Hepatocyte (in vitro differentiated cells): Measurements from ENCODE around the gene UNC45B. TPM values are rescaled to one million over a fixed set of nuclear protein-coding genes. Genes with fewer than 3 reads are reported as not detected.

Experiments
- DNase-seq: peaks from one replicate; pipeline ENCODE4 v3.0.0-alpha.2; 2016; ENCODE audit warnings: low spot score
- H2AFZ ChIP-seq: fragments of 200-600 bp; sonication (generic); 2 replicates; pipeline ENCODE4 v1.6.0; 2016; ENCODE audit warnings: antibody characterized with exemption, mild to moderate bottlenecking
- H3K27ac ChIP-seq: fragments of 200-600 bp; sonication (generic); 2 replicates; pipeline ENCODE4 v1.5.1; 2016; ENCODE audit warnings: mild to moderate bottlenecking
- H3K27me3 ChIP-seq: fragments of 200-600 bp; sonication (generic); 2 replicates; pipeline ENCODE4 v1.6.1; 2016
- H3K36me3 ChIP-seq: fragments of 200-600 bp; sonication (generic); replicated peaks from 2 replicates; pipeline ENCODE4 v1.5.1; 2016; ENCODE audit warnings: low read depth; ENCODE audit not compliant: insufficient read depth
- H3K4me1 ChIP-seq: fragments of 200-600 bp; sonication (generic); 2 replicates; pipeline ENCODE4 v1.5.1; 2016; ENCODE audit warnings: mild to moderate bottlenecking, moderate library complexity; ENCODE audit not compliant: insufficient read depth
- H3K4me2 ChIP-seq: fragments of 200-600 bp; sonication (generic); 2 replicates; pipeline ENCODE4 v1.6.0; 2016
- H3K4me3 ChIP-seq: fragments of 200-600 bp; sonication (generic); 2 replicates; pipeline ENCODE4 v1.5.1; 2016; ENCODE audit warnings: mild to moderate bottlenecking
- H3K79me2 ChIP-seq: fragments of 200-600 bp; sonication (generic); 2 replicates; pipeline ENCODE4 v1.6.0; 2017; ENCODE audit warnings: mild to moderate bottlenecking
- H3K9me2 ChIP-seq: fragments of 200-600 bp; sonication (generic); replicated peaks from 2 replicates; pipeline ENCODE4 v1.6.0; 2017; ENCODE audit warnings: mild to moderate bottlenecking; ENCODE audit not compliant: insufficient read depth
- H3K9me3 ChIP-seq: fragments of 200-600 bp; sonication (generic); 2 replicates; pipeline ENCODE4 v1.5.1; 2016; ENCODE audit warnings: low read depth, mild to moderate bottlenecking
- H4K20me1 ChIP-seq: fragments of 200-600 bp; sonication (generic); 2 replicates; pipeline ENCODE4 v1.6.0; 2016; ENCODE audit warnings: mild to moderate bottlenecking; ENCODE audit not compliant: insufficient read depth, poor library complexity, severe bottlenecking
- EZH2 ChIP-seq: fragments of 200-600 bp; sonication (generic); IDR thresholded peaks from 2 replicates; pipeline ENCODE4 v1.6.1; 2016; ENCODE audit warnings: antibody characterized with exemption, mild to moderate bottlenecking, borderline replicate concordance
- EZH2phosphoT487 ChIP-seq: fragments of 200-600 bp; sonication (generic); IDR thresholded peaks from one replicate; pipeline ENCODE4 v1.6.1; 2018; ENCODE audit warnings: antibody characterized with exemption, mild to moderate bottlenecking, low read depth, moderate library complexity; ENCODE audit not compliant: unreplicated experiment, severe bottlenecking
- WGBS: methylation state at CpG from one replicate; pipeline ENCODE4 v1.1.6; 2016; ENCODE audit warnings: low lambda C conversion rate; ENCODE audit errors: missing lambda C conversion rate; 5-methylcytosine and 5-hydroxymethylcytosine counted together
- polyA plus RNA-seq: library from polyadenylated mRNA; unstranded; fragments of >200 nt; fragmentation: Nextera tagmentation; extraction: Ambion mirVana; gene quantifications from 2 replicates; pipeline ENCODE4 v1.2.1, GENCODE V29; 2016
- total RNA-seq: library from RNA; depleted of rRNA; stranded (reverse); fragments of >200 nt; gene quantifications from 2 replicates; pipeline ENCODE4 v1.2.3, GENCODE V29; 2014
- TF ChIP-seq, protein P1 (sequence below): fragments of 200-600 bp; sonication (generic); IDR thresholded peaks from 2 replicates; pipeline ENCODE4 v1.5.1; 2016; ENCODE audit warnings: antibody characterized with exemption, mild to moderate bottlenecking; ENCODE audit not compliant: poor library complexity

UNC45B gene
- total and polyA plus RNA-seq, 2 experiments from 2014 or later: not detected

DNA sequence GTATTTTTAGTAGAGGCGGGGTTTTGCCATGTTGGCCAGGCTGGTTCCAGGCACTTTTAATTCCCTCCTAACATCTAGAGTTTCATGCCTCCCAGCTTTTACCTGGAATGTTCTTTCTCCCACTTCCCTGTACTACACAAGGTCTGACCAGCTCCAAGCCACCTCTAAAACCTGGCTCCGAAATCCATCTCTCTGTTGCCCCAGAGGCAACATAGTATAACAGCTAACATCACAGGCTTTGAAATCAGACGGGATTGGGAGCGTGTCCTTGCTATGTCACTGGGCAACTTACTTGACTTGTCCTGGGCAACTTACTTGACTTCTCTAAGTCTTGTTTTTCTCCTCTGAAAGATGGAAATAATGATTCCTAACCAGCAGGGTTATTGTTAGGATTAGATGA is 15.1 kb downstream of the UNC45B start:
- Histone ChIP-seq H3K27ac (no peak overlapping the region), H3K27me3 (peaks cover 2% of the 10 kb centered on the region), H3K36me3 (no peaks in the 10 kb centered on the region), H3K9me3 (no peaks in the 10 kb centered on the region), H3K9me2 (no peaks in the 10 kb centered on the region), H4K20me1 (no peaks in the 10 kb centered on the region), H3K4me1 (no peaks in the 10 kb centered on the region), H3K79me2 (no peaks in the 10 kb centered on the region), H2AFZ (no peak overlapping the region), H3K4me2 (no peak overlapping the region), H3K4me3 (no peak overlapping the region)
- DNase-seq: no peak
- WGBS: 85% methylated on average over 4 of the region's 4 CpGs
- TF ChIP-seq EZH2 (no peak), EZH2phosphoT487 (no peak)
- TF ChIP-seq, protein P1, sequence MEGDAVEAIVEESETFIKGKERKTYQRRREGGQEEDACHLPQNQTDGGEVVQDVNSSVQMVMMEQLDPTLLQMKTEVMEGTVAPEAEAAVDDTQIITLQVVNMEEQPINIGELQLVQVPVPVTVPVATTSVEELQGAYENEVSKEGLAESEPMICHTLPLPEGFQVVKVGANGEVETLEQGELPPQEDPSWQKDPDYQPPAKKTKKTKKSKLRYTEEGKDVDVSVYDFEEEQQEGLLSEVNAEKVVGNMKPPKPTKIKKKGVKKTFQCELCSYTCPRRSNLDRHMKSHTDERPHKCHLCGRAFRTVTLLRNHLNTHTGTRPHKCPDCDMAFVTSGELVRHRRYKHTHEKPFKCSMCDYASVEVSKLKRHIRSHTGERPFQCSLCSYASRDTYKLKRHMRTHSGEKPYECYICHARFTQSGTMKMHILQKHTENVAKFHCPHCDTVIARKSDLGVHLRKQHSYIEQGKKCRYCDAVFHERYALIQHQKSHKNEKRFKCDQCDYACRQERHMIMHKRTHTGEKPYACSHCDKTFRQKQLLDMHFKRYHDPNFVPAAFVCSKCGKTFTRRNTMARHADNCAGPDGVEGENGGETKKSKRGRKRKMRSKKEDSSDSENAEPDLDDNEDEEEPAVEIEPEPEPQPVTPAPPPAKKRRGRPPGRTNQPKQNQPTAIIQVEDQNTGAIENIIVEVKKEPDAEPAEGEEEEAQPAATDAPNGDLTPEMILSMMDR: no peak

DNA sequence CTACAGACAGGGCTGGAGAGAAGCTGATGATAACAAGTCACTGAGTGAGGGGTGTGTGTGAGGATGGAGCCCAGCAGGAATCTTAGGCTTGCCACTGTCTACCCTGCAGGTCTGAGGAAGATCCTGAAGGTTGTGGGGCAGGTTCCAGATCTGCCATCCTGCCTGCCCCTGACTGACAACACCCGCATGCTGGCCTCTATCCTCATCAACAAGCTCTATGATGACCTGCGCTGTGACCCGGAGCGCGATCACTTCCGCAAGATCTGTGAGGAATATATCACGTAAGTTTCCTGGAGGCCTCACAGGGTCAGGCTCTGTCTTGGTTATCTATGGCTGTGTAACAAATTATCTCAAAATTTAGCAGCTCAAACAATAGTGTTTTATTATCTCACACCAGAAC is 16.3 kb downstream of the UNC45B start:
- Histone ChIP-seq H3K36me3 (no peaks in the 10 kb centered on the region), H2AFZ (no peak overlapping the region), H3K27ac (no peak overlapping the region), H3K79me2 (no peaks in the 10 kb centered on the region), H3K27me3 (peaks cover 2% of the 10 kb centered on the region), H3K9me2 (no peaks in the 10 kb centered on the region), H3K4me3 (no peak overlapping the region), H3K4me2 (no peak overlapping the region), H3K4me1 (no peaks in the 10 kb centered on the region), H3K9me3 (no peaks in the 10 kb centered on the region), H4K20me1 (no peaks in the 10 kb centered on the region)
- no peak for DNase-seq
- 98% methylated on average over 7 of the region's 7 CpGs for WGBS
- TF ChIP-seq EZH2phosphoT487 (no peak), EZH2 (no peak)
- TF ChIP-seq, protein P1: no peak

DNA sequence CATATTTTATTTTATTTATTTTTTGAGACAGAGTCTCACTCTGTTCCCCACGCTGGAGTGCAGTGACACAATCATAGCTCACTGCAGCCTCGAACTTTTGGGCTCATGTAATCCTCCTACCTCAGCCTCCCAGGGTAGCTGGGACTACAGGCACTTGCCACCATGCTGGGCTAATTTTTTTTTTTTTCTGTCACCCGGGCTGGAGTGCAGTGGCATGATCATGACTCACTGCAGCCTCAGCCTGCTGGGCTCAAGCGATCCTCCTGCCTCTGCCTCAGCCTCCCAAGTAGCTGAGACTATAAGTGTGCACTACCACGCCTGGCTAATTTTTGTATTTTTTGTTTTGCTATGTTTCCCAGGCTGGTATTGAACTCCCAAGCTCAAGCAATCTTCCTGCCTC is 17.1 kb downstream of the UNC45B start:
- H3K9me2 ChIP-seq: no peaks in the 10 kb centered on the region

More for the DNA sequence above, 17.1 kb downstream of the UNC45B start:
- Histone ChIP-seq H3K36me3 (no peaks in the 10 kb centered on the region), H4K20me1 (no peaks in the 10 kb centered on the region), H3K4me1 (no peaks in the 10 kb centered on the region), H3K9me3 (no peaks in the 10 kb centered on the region), H3K79me2 (no peaks in the 10 kb centered on the region), H3K4me3 (no peak overlapping the region), H2AFZ (no peak overlapping the region), H3K27ac (no peak overlapping the region), H3K4me2 (no peak overlapping the region), H3K27me3 (peaks cover 2% of the 10 kb centered on the region)
- no peak for TF ChIP-seq EZH2
- TF ChIP-seq, protein P1: no peak
- no peak for TF ChIP-seq EZH2phosphoT487
- DNase-seq: no peak
- 88% methylated on average over 5 of the region's 5 CpGs for WGBS
